CD4-positive, alpha-beta T cell treated with Interleukin-1 beta for 1 hour (primary cell): ENCODE results near the gene SH3RF3.
A peak's percentile ranks its signal among the peaks of the same experiment; 100 is the strongest.
"Not testable (repeated sequence)": the region's sequence is repeated elsewhere in the genome, so short reads cannot be mapped to it uniquely, and the experiment has no call there.

Experiments used
- DNase-seq, 2 donors: peaks; one replicate each; pipeline ENCODE4 v3.0.0-alpha.2; 2020 to 2022

Gene SH3RF3

GRCh38 chr2:109128616-109129355, at the start of gene SH3RF3:
TSS of gene SH3RF3 (plus strand) at chr2:109129205.
- peak; percentile 12 to 27 for DNase-seq

GRCh38 chr2:109079590-109079989, 49.4 kb upstream of the SH3RF3 start:
- no peak for DNase-seq

- DNase-seq: no peak
These were observed 48.9 kb upstream of the SH3RF3 start for GRCh38 chr2:109080109-109080508.

GRCh38 chr2:109080757-109081156, 48.2 kb upstream of the SH3RF3 start:
- no peak for DNase-seq

- DNase-seq: no peak
These were observed 47.6 kb upstream of the SH3RF3 start for GRCh38 chr2:109081374-109081773.

- no peak for DNase-seq
These were observed 45.2 kb upstream of the SH3RF3 start for GRCh38 chr2:109083771-109084170.

GRCh38 chr2:109084341-109084740, 44.7 kb upstream of the SH3RF3 start:
- no peak for DNase-seq

GRCh38 chr2:109085912-109086742, 42.9 kb upstream of the SH3RF3 start:
- DNase-seq: no peak

GRCh38 chr2:109086743-109087020, 42.3 kb upstream of the SH3RF3 start:
- no peak for DNase-seq

GRCh38 chr2:109087055-109087663, 41.8 kb upstream of the SH3RF3 start:
- DNase-seq: no peak

- DNase-seq: no peak
These were observed 39.3 kb upstream of the SH3RF3 start for GRCh38 chr2:109089602-109090300.

- no peak for DNase-seq
These were observed 37.5 kb upstream of the SH3RF3 start for GRCh38 chr2:109091526-109091925.

- DNase-seq: no peak
These were observed 34.9 kb upstream of the SH3RF3 start for GRCh38 chr2:109094144-109094543.

GRCh38 chr2:109098251-109098920, 30.6 kb upstream of the SH3RF3 start:
- no peak for DNase-seq

GRCh38 chr2:109098921-109099273, 30.1 kb upstream of the SH3RF3 start:
- no peak for DNase-seq

- no peak for DNase-seq
These were observed 26.3 kb upstream of the SH3RF3 start for GRCh38 chr2:109102588-109103233.

GRCh38 chr2:109105113-109105512, 23.9 kb upstream of the SH3RF3 start:
- DNase-seq: no peak

GRCh38 chr2:109108740-109109139, 20.3 kb upstream of the SH3RF3 start:
- DNase-seq: no peak

- DNase-seq: no peak
These were observed 19.7 kb upstream of the SH3RF3 start for GRCh38 chr2:109109342-109109741.

- no peak for DNase-seq
These were observed 18.8 kb upstream of the SH3RF3 start for GRCh38 chr2:109110170-109110569.

GRCh38 chr2:109117181-109117580, 11.8 kb upstream of the SH3RF3 start:
- not testable (repeated sequence) for DNase-seq

GRCh38 chr2:109117780-109118179, 11.2 kb upstream of the SH3RF3 start:
- no peak for DNase-seq
